NK-92 (cell line): ENCODE results near the gene TLE1.
"Not testable (repeated sequence)": the region's sequence is repeated elsewhere in the genome, so short reads cannot be mapped to it uniquely, and the experiment has no call there.

Experiments
- DNase-seq: peaks from one replicate; lab custom pipeline; 2025; ENCODE audit not compliant: unreplicated experiment; lab: John Stamatoyannopoulos, UW

TLE1 gene

DNA sequence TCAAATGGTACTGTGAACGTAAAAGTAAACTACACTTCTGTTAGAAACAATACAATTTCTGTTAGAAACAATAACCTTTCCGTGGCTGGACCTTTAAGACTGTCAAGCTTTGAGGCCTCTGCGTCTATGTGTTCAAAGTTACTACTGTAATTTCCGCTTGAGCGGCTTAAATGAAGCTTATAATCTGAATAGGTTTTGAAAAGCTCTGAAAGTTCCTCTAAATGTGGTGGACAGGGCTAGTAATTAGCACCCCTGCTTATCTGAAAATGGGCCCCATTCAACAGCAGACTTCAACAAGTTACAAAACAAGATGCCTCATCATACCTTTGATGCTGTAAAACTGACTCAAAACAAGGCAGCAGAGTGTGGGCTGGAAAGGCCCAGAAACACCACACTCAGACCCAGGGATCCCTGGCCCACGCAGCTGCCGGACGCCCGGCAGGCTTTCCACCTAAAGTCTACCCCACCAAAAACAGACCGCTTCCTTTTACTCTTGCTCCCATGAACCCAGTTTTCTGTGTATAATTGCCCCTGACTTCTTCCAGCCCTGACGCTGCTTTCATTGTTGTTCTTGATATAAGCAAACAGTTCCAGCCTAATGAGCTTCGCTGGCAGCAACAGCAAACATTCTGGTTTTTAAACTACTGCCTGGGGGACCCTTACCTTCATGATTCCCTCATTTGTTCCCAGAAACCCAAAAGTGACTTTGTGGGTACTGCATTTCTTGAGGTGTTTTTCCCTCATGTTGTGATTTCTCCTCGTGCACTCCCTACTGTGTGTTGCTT lies 66.7 kb downstream of the TLE1 start:
- no peak for DNase-seq

GRCh38 chr9:81621785-81622259 lies 67.5 kb downstream of the TLE1 start:
- no peak for DNase-seq

- no peak for DNase-seq
Observed at GRCh38 chr9:81621118-81621517, 68.2 kb downstream of the TLE1 start.

DNA sequence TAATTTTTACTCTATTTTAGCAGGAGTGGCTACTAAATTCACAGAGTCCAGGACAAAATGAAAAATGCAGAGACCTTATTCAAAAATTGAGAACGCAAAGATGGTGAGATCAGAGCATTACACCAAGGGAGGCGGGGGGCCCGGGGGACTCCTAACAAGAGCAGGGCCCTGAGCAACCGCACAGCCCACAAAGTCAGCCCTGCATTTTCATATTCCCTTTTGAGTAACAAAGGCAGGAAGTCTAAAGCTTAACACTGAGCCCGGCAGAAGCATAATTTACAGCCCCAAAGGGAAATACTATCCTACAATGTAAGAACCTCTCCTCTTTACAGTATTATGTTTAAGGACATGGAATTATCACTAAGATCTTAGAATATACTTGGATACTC lies 69.4 kb downstream of the TLE1 start:
- no peak for DNase-seq

- no peak for DNase-seq
Observed at GRCh38 chr9:81619353-81620001, 69.9 kb downstream of the TLE1 start.

DNA sequence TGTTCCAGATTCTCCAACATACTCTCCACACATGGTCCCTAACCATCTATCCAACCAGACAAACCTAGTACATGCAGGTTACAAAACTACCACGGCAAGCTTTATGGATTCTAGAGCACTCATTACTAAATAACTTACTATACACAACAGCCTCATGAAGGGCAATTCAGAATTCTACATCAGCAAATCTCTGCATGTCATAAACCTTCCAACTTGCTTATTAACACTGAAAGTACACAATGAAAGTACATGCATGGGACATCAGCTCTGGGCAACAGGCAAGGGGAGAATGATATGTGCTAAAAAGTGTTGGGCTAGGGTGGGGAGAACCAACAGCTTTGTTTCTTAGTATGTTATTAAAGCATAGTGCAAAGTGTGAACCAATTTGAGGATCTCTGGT lies 70.4 kb downstream of the TLE1 start:
- DNase-seq: no peak

GRCh38 chr9:81616141-81616540 lies 73.2 kb downstream of the TLE1 start:
- DNase-seq: no peak

- DNase-seq: no peak
Observed at GRCh38 chr9:81614335-81614734, 75.0 kb downstream of the TLE1 start.

DNA sequence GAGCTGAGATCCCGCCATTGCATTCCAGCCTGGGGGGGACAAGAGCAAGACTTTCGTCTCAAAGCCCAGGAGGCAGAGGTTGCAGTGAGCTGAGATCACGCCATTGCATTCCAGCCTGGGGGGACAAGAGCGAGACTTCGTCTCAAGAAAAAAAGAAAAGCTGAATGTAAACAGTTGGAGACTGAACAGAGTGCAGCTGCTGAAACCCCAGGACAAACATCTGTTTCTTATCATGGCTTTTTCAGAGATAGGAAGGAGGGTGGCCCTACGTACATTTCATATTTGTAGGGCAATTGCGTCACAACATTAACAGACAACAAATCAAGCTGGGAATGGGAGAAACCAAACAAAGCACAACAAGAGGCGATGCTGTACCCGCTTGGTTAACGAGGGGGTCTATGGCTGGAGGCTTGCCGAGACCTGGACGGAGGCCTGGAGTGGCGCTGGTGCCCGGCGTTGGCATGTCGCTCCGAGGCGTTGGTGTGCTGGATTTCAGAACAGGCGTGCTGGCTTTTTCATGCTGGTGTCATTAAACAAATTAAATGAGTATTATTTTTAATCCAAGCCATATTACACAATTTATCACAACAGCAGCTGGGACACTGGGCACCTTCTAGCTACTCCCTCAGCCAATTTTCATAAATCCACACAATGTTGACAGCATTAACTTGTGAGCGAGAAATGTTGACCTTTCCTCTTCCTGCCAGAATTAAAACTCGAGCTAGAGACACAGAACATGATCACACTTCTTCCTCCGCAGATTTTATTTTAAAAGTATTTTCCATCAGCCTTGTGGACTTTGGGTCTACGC lies 76.1 kb downstream of the TLE1 start:
- DNase-seq: no peak

DNA sequence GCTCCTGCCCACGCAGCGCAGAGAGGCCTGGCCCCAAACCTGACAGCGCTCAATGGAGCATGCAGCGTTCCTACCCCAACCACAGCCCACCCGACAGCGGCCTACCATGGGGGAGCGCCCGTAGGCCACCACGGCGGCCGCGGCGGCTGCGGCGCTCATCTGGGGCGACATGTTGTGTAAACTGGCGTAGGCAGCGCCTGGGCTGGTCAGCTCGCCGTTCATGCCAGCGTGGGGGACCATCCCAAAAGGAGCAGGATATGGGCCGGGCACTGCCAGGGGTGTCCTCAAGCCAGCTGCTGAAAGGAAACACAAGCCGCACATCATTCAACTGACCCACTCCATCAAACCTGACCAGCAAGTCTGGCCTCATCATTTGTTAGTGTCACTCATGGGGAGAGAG lies 77.7 kb downstream of the TLE1 start:
- no peak for DNase-seq

DNA sequence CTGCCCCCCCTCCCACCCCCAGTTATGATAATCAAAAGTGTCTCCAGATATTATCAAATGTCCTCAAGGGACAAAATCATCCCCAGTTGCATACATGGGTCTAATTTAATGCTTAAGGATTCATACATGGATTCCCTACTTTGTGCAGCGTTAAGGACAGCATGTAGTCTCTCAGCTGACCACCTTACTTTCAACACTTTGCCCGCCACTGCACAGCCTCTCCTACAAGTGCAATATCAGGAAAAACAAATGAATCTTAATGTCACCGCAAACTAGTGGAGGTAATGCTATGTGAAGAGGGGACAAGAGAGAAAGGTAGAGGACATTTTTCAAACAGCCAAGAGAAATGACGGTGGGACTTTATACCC lies 78.6 kb downstream of the TLE1 start:
- no peak for DNase-seq

GRCh38 chr9:81609782-81610739 lies 79.3 kb downstream of the TLE1 start:
- DNase-seq: no peak

- no peak for DNase-seq
Observed at GRCh38 chr9:81608289-81608657, 81.1 kb downstream of the TLE1 start.

DNA sequence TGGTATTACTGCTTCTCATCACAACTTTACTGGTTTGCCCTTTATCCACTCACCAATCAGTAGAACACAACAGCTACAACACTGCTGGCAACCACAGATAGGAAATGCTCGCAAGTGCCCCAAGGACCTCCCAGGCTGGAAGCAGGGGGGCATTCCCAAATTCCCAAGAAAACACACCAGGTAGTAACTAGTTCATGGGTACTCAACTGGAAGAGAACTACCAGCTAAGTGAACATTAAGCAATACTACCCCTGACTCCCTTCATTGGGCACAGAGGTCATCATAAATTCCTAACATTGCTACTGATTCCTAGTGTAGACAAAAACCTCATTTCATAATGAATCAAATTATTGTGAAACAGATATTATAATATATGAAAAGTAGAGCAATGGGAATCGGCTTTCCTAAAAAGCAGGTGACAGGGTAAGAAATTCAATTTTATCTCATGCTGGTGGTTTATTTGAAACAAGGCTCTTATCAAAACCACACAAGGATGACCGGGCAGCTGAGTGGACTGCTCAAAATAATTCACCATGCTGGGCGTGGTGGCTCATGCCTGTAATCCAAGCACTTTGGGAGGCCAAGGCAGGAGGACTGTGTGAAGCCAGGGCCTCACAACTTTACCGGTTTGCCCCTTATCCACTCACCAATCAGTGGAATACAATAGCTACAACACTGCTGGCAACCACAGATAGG lies 81.6 kb downstream of the TLE1 start:
- no peak for DNase-seq

DNA sequence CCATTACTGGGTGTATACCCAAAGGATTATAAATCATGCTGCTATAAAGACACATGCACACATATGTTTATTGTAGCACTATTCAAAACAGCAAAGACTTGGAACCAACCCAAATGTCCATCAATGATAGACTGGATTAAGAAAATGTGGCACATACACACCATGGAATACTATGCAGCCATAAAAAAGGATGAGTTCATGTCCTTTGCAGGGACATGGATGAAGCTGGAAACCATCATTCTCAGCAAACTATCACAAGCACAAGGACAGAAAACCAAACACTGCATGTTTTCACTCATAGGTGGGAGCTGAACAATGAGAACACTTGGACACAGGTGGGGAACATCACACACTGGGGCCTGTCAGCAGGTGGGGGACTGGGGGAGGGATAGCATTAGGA lies 83.1 kb downstream of the TLE1 start:
- DNase-seq: not testable (repeated sequence)

DNA sequence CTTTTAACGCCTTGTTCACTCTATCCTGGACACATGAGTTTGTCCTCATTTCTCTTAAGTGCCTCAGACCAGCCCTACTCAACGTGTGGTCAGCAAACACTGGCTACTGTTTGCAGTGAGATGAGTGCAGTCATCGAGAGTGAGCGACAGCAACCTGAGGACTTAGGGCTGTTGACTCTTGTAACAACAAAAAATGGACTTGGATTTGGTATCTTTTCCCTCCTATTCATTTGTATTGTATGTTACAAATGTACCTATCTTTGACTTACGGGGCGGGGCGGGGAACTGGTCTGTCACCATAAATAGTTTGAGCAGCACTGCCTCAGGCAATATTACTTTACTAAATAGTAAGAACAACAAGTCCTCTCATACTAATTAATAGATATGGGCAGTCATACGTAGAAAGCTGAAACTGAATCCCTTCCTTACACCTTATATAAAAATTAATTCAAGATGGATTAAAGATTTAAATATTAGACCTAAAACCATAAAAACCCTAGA lies 84.1 kb downstream of the TLE1 start:
- no peak for DNase-seq

- DNase-seq: no peak
Observed at GRCh38 chr9:81604306-81605169, 84.8 kb downstream of the TLE1 start.

GRCh38 chr9:81602887-81603680 lies 86.3 kb downstream of the TLE1 start:
- DNase-seq: no peak
